Fibroblast of lung (primary cell): ENCODE results near the gene CPS1. TPM values are rescaled to one million over a fixed set of nuclear protein-coding genes. Genes with fewer than 3 reads are reported as not detected.

ENCODE experiments used
- DNase-seq, 2 donors: peaks; one replicate each; pipeline versions ENCODE4 v3.0.0 to v3.0.0-alpha.2; 2010; ENCODE audit warnings: low read depth in 2 of 2
- H2AFZ ChIP-seq: 2 replicates; pipeline ENCODE4 v1.5.1; 2012; ENCODE audit warnings: low read length, control low read depth, inconsistent platforms
- H3K27ac ChIP-seq: 2 replicates; pipeline ENCODE4 v1.5.1; 2011; ENCODE audit warnings: low read length, control low read depth; ENCODE audit not compliant: insufficient read depth
- H3K27me3 ChIP-seq: 2 replicates; pipeline ENCODE4 v1.5.1; 2011; ENCODE audit warnings: mild to moderate bottlenecking, low read length; ENCODE audit not compliant: control insufficient read depth, insufficient read depth
- H3K36me3 ChIP-seq: 2 replicates; pipeline ENCODE4 v1.5.1; 2011; ENCODE audit warnings: low read length; ENCODE audit not compliant: control insufficient read depth, insufficient read depth
- H3K4me1 ChIP-seq: 2 replicates; pipeline ENCODE4 v1.5.1; 2011; ENCODE audit warnings: low read length; ENCODE audit not compliant: control insufficient read depth, insufficient read depth; ENCODE audit errors: extremely low read depth
- H3K4me2 ChIP-seq: 2 replicates; pipeline ENCODE4 v1.5.1; 2011; ENCODE audit warnings: low read length, control low read depth; ENCODE audit not compliant: insufficient read depth; ENCODE audit errors: extremely low read depth
- H3K4me3 ChIP-seq, 4 experiments: fragments of 200-600 bp in 1 of 4; sonication (generic) in 1 of 4; replicated peaks in 1 of 4; 2 replicates each; pipeline ENCODE4 v1.5.1; 2011 to 2016; ENCODE audit warnings: low read length in 4 of 4, low read depth in 3 of 4, mild to moderate bottlenecking in 3 of 4, control low read depth in 2 of 4, inconsistent platforms in 1 of 4, mixed read lengths in 1 of 4; ENCODE audit not compliant: insufficient read depth in 1 of 4; ENCODE audit errors: control extremely low read depth in 1 of 4
- H3K79me2 ChIP-seq: 2 replicates; pipeline ENCODE4 v1.5.1; 2012; ENCODE audit warnings: mild to moderate bottlenecking, low read length, inconsistent platforms; ENCODE audit not compliant: control insufficient read depth, insufficient read depth
- H3K9ac ChIP-seq: 2 replicates; pipeline ENCODE4 v1.5.1; 2011; ENCODE audit warnings: mild to moderate bottlenecking, low read length, control low read depth; ENCODE audit not compliant: insufficient read depth
- H3K9me3 ChIP-seq: 2 replicates; pipeline ENCODE4 v1.5.1; 2012; ENCODE audit warnings: low read depth, low read length; ENCODE audit not compliant: control insufficient read depth, insufficient read depth
- H4K20me1 ChIP-seq: 2 replicates; pipeline ENCODE4 v1.5.1; 2011; ENCODE audit warnings: low read length; ENCODE audit not compliant: control insufficient read depth, insufficient read depth; ENCODE audit errors: extremely low read depth
- EZH2 ChIP-seq: IDR thresholded peaks from 2 replicates; pipeline ENCODE4 v1.5.1; 2012; ENCODE audit warnings: low read length, control low read depth, mild to moderate bottlenecking; ENCODE audit errors: missing control alignments
- polyA minus RNA-seq: library from RNA; depleted of rRNA, polyadenylated mRNA; stranded (reverse); fragments of >200 nt; gene quantifications from 2 replicates; pipeline ENCODE4 v1.2.3, GENCODE V29; 2011; ENCODE audit warnings: low replicate concordance
- polyA plus RNA-seq, 2 donors: library from polyadenylated mRNA; depleted of rRNA in 1 of 2; stranded (reverse) in 1 of 2; unstranded in 1 of 2; fragments of >200 nt; gene quantifications; 2 replicates each; pipeline ENCODE4 v1.2.1, GENCODE V29; 2011 to 2012; ENCODE audit warnings: missing spikeins in 1 of 2
- total RNA-seq: library from RNA; depleted of rRNA; stranded (reverse); fragments of >200 nt; gene quantifications from 2 replicates; pipeline ENCODE4 v1.2.1, GENCODE V29; 2014
- TF ChIP-seq, protein P1 (sequence below), 2 donors: IDR thresholded peaks in 1 of 2; conservative IDR thresholded peaks in 1 of 2; 1 replicate in 1 of 2; 2 replicates in 1 of 2; pipeline ENCODE4 v1.5.1; 2011 to 2012; ENCODE audit warnings: low read length in 2 of 2, control low read depth in 1 of 2, inconsistent platforms in 1 of 2, low read depth in 1 of 2, mild to moderate bottlenecking in 1 of 2

The CPS1 gene
- total RNA-seq (25.7 and 27.4 TPM in 2 replicates), polyA plus RNA-seq (10.8 and 25.7 TPM in 2 replicates), polyA minus RNA-seq (16.3 and 30.7 TPM in 2 replicates)
- 4.5 and 14.7 TPM in 2 replicates for polyA plus RNA-seq (2012)

- H3K4me2 ChIP-seq: no peak within 1 kb of the TSS
- H3K36me3 ChIP-seq: no peaks in the 10 kb centered on the region
- H3K4me3 ChIP-seq: no peak within 1 kb of the TSS
- TF ChIP-seq EZH2: no peak
- TF ChIP-seq, protein P1, sequence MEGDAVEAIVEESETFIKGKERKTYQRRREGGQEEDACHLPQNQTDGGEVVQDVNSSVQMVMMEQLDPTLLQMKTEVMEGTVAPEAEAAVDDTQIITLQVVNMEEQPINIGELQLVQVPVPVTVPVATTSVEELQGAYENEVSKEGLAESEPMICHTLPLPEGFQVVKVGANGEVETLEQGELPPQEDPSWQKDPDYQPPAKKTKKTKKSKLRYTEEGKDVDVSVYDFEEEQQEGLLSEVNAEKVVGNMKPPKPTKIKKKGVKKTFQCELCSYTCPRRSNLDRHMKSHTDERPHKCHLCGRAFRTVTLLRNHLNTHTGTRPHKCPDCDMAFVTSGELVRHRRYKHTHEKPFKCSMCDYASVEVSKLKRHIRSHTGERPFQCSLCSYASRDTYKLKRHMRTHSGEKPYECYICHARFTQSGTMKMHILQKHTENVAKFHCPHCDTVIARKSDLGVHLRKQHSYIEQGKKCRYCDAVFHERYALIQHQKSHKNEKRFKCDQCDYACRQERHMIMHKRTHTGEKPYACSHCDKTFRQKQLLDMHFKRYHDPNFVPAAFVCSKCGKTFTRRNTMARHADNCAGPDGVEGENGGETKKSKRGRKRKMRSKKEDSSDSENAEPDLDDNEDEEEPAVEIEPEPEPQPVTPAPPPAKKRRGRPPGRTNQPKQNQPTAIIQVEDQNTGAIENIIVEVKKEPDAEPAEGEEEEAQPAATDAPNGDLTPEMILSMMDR (conservative IDR thresholded peaks at IDR 0.05 in 1 of 2, IDR thresholded peaks at IDR 0.05 in 1 of 2; ENCODE audit: low read depth in 1 of 2, low read length in 2 of 2): no peak
- H3K27me3 ChIP-seq: no peaks in the 10 kb centered on the region
- H4K20me1 ChIP-seq: no peaks in the 10 kb centered on the region
- peaks cover 3% of the 10 kb centered on the region for H3K4me1 ChIP-seq
- no peaks in the 10 kb centered on the region for H3K79me2 ChIP-seq
- H3K9ac ChIP-seq: no peak within 1 kb of the TSS
- DNase-seq: no peak
- no peak within 1 kb of the TSS for H2AFZ ChIP-seq
- H3K9me3 ChIP-seq: no peaks in the 10 kb centered on the region
- H3K27ac ChIP-seq: no peak within 1 kb of the TSS
Observed at GRCh38 chr2:210556329-210556980, at the start of gene CPS1. Gene CPS1, plus strand, starts transcription at chr2:210556599. Its CDS starts 135 bp downstream, at chr2:210556734.

DNA sequence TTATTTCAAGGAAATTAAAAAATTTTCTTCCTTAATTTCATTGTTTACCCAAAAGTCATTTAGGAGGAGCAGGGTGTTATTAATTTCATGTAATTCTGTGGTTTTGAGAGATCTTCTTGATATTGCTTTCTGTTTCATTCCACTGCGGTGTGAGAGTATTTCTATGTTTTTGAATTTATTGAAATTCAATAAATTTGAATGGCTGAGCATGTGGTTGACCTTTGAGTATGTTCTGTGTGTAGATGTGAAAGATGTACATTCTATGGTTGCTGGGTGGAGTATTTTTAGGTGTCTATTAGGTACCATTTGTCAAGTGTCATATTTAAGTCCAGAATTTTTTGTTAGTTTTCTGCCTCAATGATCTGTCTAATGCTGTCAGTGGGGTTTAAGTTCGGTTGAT lies 40.5 kb upstream of the CPS1 start:
- H3K9me3 ChIP-seq: no peaks in the 10 kb centered on the region
- H3K36me3 ChIP-seq: no peaks in the 10 kb centered on the region
- no peak overlapping the region for H2AFZ ChIP-seq
- H3K79me2 ChIP-seq: no peaks in the 10 kb centered on the region
- no peaks in the 10 kb centered on the region for H3K27me3 ChIP-seq
- H3K27ac ChIP-seq: no peak overlapping the region
- H3K9ac ChIP-seq: no peak overlapping the region
- no peak overlapping the region for H3K4me3 ChIP-seq
- H3K4me2 ChIP-seq: no peak overlapping the region
- TF ChIP-seq, protein P1 (conservative IDR thresholded peaks at IDR 0.05 in 1 of 2, IDR thresholded peaks at IDR 0.05 in 1 of 2; ENCODE audit: low read depth in 1 of 2, low read length in 2 of 2): no peak
- TF ChIP-seq EZH2: no peak
- H4K20me1 ChIP-seq: no peaks in the 10 kb centered on the region
- no peak for DNase-seq
- H3K4me1 ChIP-seq: no peaks in the 10 kb centered on the region

DNA sequence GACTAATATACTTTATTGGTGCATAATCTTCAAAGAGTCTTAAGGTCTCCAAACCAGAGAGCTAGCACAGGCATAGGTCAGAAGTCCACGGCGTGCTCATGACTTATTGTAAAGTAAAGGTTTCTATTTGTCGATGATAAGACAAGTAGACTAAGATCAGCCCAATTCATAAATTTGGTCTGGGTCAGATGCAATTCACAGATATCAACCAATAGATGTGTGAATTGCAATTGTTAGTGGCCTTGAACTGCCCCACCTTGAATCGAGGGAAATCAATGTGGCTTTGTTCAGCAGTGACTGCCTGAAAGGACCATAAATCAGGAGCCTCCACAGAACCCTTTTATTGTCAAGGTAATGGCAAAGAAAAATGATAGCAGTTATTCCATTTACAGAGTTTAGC lies 39.1 kb upstream of the CPS1 start:
- Histone ChIP-seq H3K9ac (no peak overlapping the region), H4K20me1 (no peaks in the 10 kb centered on the region), H3K27me3 (no peaks in the 10 kb centered on the region), H3K4me2 (no peak overlapping the region), H3K36me3 (no peaks in the 10 kb centered on the region), H3K4me3 (no peak overlapping the region), H2AFZ (no peak overlapping the region), H3K9me3 (no peaks in the 10 kb centered on the region), H3K79me2 (no peaks in the 10 kb centered on the region), H3K4me1 (no peaks in the 10 kb centered on the region), H3K27ac (no peak overlapping the region)
- no peak for TF ChIP-seq EZH2
- TF ChIP-seq, protein P1 (conservative IDR thresholded peaks at IDR 0.05 in 1 of 2, IDR thresholded peaks at IDR 0.05 in 1 of 2; ENCODE audit: low read depth in 1 of 2, low read length in 2 of 2): no peak
- DNase-seq: no peak
